ENCODE measurements around the gene TSPAN9. TPM values are rescaled to one million over a fixed set of nuclear protein-coding genes. Genes with fewer than 3 reads are reported as not detected.
A peak's percentile ranks its signal among the peaks of the same experiment; 100 is the strongest.

Gene TSPAN9
- total RNA-seq, 1 donor: 13.0 TPM

GRCh38 chr12:3083241-3083920 is 6.2 kb downstream of the TSPAN9 start:
- Histone ChIP-seq H3K36me3 (ENCODE audit: insufficient read depth, low read length) (no peaks in the 10 kb centered on the region), H4K20me1 (ENCODE audit: insufficient read depth, low read length) (peaks cover 6% of the 10 kb centered on the region)

DNA sequence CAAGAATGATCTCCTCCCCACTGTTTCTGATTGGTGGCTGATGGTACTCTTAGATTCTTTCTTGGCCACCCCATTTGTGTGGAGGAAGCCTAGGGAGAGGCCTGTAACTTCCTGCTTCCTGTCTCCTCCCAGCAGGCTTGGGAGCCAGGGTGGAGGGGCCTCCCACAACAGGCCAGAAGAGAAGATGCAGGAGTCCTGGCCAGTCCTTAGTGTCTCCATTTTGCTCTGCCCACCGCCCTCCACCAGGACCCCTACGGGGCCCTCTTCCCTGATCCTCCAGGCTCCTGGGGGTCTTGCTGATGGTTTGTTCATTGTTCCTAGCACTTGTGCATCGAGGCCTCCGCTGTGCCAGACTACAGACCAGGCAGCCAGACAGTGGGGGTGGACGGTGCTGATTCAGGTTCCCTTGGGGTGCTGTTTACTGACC is 6.8 kb downstream of the TSPAN9 start:
- peak; percentile 42 for DNase-seq (ENCODE audit: insufficient read length, low spot score, missing footprints)
- no peak for TF ChIP-seq CTCF (IDR thresholded peaks at IDR 0.05; ENCODE audit: extremely low read depth, low read depth, low read length)
- Histone ChIP-seq H4K20me1 (ENCODE audit: insufficient read depth, low read length) (peaks cover 6% of the 10 kb centered on the region), H3K4me2 (ENCODE audit: insufficient read depth, low read length) (no peak overlapping the region), H3K27ac (ENCODE audit: low read depth, low read length) (no peak overlapping the region), H3K36me3 (ENCODE audit: insufficient read depth, low read length) (no peaks in the 10 kb centered on the region), H3K4me3 (ENCODE audit: insufficient read depth, low read length) (no peak overlapping the region), H3K4me1 (ENCODE audit: insufficient read depth, low read length) (no peaks in the 10 kb centered on the region), H3K9me3 (ENCODE audit: low read depth, low read length) (no peaks in the 10 kb centered on the region), H3K79me2 (ENCODE audit: insufficient read depth, low read length) (no peaks in the 10 kb centered on the region), H3K27me3 (ENCODE audit: insufficient read depth, low read length) (no peaks in the 10 kb centered on the region), H2AFZ (ENCODE audit: low read length) (no peak overlapping the region)

More at GRCh38 chr12:3083241-3083920, 6.2 kb downstream of the TSPAN9 start:
- Histone ChIP-seq H3K4me2 (ENCODE audit: insufficient read depth, low read length) (no peak overlapping the region), H3K9me3 (ENCODE audit: low read depth, low read length) (no peaks in the 10 kb centered on the region), H3K27me3 (ENCODE audit: insufficient read depth, low read length) (no peaks in the 10 kb centered on the region), H3K4me1 (ENCODE audit: insufficient read depth, low read length) (no peaks in the 10 kb centered on the region), H3K79me2 (ENCODE audit: insufficient read depth, low read length) (no peaks in the 10 kb centered on the region), H2AFZ (ENCODE audit: low read length) (no peak overlapping the region), H3K4me3 (ENCODE audit: insufficient read depth, low read length) (no peak overlapping the region), H3K27ac (ENCODE audit: low read depth, low read length) (no peak overlapping the region)
- DNase-seq (ENCODE audit: insufficient read length, low spot score, missing footprints): peak; percentile 43
- TF ChIP-seq CTCF (IDR thresholded peaks at IDR 0.05; ENCODE audit: extremely low read depth, low read depth, low read length): no peak

DNA sequence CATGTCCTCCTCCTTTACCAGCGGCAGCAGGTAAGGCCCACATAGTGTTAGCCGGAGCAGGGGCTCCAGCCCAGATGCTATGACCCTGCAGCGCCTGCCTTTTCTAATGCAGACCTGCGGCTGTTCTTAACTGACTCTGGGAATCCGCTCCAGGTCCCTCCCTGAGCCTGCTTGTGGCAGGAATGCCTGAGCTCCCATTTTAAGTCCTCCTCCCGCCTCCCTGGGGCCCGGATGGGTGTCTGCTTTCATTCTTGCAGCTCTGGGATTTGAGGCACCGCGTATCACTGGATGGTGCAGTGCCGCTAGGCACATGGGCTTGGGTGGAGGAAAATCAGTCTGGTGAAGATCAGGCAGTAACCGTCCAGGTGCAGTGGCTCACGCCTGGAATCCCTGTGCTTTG is 7.6 kb downstream of the TSPAN9 start:
- Histone ChIP-seq H2AFZ (ENCODE audit: low read length) (no peak overlapping the region), H3K4me1 (ENCODE audit: insufficient read depth, low read length) (no peaks in the 10 kb centered on the region), H3K36me3 (ENCODE audit: insufficient read depth, low read length) (no peaks in the 10 kb centered on the region), H3K9me3 (ENCODE audit: low read depth, low read length) (no peaks in the 10 kb centered on the region), H3K4me3 (ENCODE audit: insufficient read depth, low read length) (no peak overlapping the region), H4K20me1 (ENCODE audit: insufficient read depth, low read length) (peaks cover 6% of the 10 kb centered on the region), H3K27ac (ENCODE audit: low read depth, low read length) (no peak overlapping the region), H3K79me2 (ENCODE audit: insufficient read depth, low read length) (no peaks in the 10 kb centered on the region), H3K4me2 (ENCODE audit: insufficient read depth, low read length) (no peak overlapping the region), H3K27me3 (ENCODE audit: insufficient read depth, low read length) (no peaks in the 10 kb centered on the region)
- DNase-seq (ENCODE audit: insufficient read length, low spot score, missing footprints): peak; percentile 11
- no peak for TF ChIP-seq CTCF (IDR thresholded peaks at IDR 0.05; ENCODE audit: extremely low read depth, low read depth, low read length)

- Histone ChIP-seq H3K27ac (ENCODE audit: low read depth, low read length) (no peak overlapping the region), H3K27me3 (ENCODE audit: insufficient read depth, low read length) (no peaks in the 10 kb centered on the region), H3K36me3 (ENCODE audit: insufficient read depth, low read length) (no peaks in the 10 kb centered on the region), H2AFZ (ENCODE audit: low read length) (no peak overlapping the region), H3K9me3 (ENCODE audit: low read depth, low read length) (no peaks in the 10 kb centered on the region), H3K4me1 (ENCODE audit: insufficient read depth, low read length) (no peaks in the 10 kb centered on the region), H3K4me3 (ENCODE audit: insufficient read depth, low read length) (no peak overlapping the region), H4K20me1 (ENCODE audit: insufficient read depth, low read length) (peaks cover 6% of the 10 kb centered on the region), H3K79me2 (ENCODE audit: insufficient read depth, low read length) (no peaks in the 10 kb centered on the region), H3K4me2 (ENCODE audit: insufficient read depth, low read length) (no peak overlapping the region)
- DNase-seq (ENCODE audit: insufficient read length, low spot score, missing footprints): peak; percentile 36
- TF ChIP-seq CTCF (IDR thresholded peaks at IDR 0.05; ENCODE audit: extremely low read depth, low read depth, low read length): no peak
Observed at GRCh38 chr12:3085341-3086139, 8.4 kb downstream of the TSPAN9 start.

Data from osteoblast (primary cell).